ENCODE results near the gene COPS7B. TPM values are rescaled to one million over a fixed set of nuclear protein-coding genes. Genes with fewer than 3 reads are reported as not detected.

Gene COPS7B
- total and polyA plus RNA-seq, 2 of the 8 experiments (the other 6 are each of a cell fraction or from before 2014, with no cell fraction given) = 62.2 to 72.1 TPM

Small RNA genes lying within 50 kb of the gene (small RNA-seq; reads per million reads assigned to genes)
- gene AC073476.4 (ENCODE audit: insufficient read depth) = not detected

Other genes with a start within 250 kb of the COPS7B start
- not detected in 2 replicates for gene TEX44, start 193.6 kb upstream of the COPS7B start, total RNA-seq (2021; fragmentation: NEBNext Ultra II Directional; extraction: Animal tissue kit (Norgen Biotek cat#: 25700))
- gene TEX44, start 193.6 kb upstream of the COPS7B start, polyA plus RNA-seq (2011; rRNA removed) = 0.06 TPM in 1 of 2 replicates, not detected in the other
- gene PTMA, start 77.9 kb upstream of the COPS7B start, total RNA-seq (2021; fragmentation: NEBNext Ultra II Directional; extraction: Animal tissue kit (Norgen Biotek cat#: 25700)) = 2,680 and 2,823 TPM in 2 replicates
- gene PTMA, start 77.9 kb upstream of the COPS7B start, polyA plus RNA-seq (2011; rRNA removed) = 643 and 683 TPM in 2 replicates
- 33.7 and 37.8 TPM in 2 replicates for gene PDE6D, start 5.2 kb upstream of the COPS7B start, total RNA-seq (2021; fragmentation: NEBNext Ultra II Directional; extraction: Animal tissue kit (Norgen Biotek cat#: 25700))
- 44.0 and 63.9 TPM in 2 replicates for gene PDE6D, start 5.2 kb upstream of the COPS7B start, polyA plus RNA-seq (2011; rRNA removed)
- gene NPPC, start 140.0 kb downstream of the COPS7B start, total RNA-seq (2021; fragmentation: NEBNext Ultra II Directional; extraction: Animal tissue kit (Norgen Biotek cat#: 25700)) = 2.1 and 4.7 TPM in 2 replicates
- 1.3 TPM in 2 replicates for gene NPPC, start 140.0 kb downstream of the COPS7B start, polyA plus RNA-seq (2011; rRNA removed)
- 21.6 and 26.8 TPM in 2 replicates for gene DIS3L2, start 175.3 kb downstream of the COPS7B start, total RNA-seq (2021; fragmentation: NEBNext Ultra II Directional; extraction: Animal tissue kit (Norgen Biotek cat#: 25700))
- 11.5 and 19.0 TPM in 2 replicates for gene DIS3L2, start 175.3 kb downstream of the COPS7B start, polyA plus RNA-seq (2011; rRNA removed)

Measured in H1 (cell line).